Measurements from ENCODE around the gene IGSF22. TPM values are rescaled to one million over a fixed set of nuclear protein-coding genes. Genes with fewer than 3 reads are reported as not detected.

IGSF22 gene
- total and polyA plus RNA-seq, 2 of the 8 experiments (the other 6 are each of a cell fraction or from before 2014, with no cell fraction given): 0.14 TPM; not detected in 1

DNA sequence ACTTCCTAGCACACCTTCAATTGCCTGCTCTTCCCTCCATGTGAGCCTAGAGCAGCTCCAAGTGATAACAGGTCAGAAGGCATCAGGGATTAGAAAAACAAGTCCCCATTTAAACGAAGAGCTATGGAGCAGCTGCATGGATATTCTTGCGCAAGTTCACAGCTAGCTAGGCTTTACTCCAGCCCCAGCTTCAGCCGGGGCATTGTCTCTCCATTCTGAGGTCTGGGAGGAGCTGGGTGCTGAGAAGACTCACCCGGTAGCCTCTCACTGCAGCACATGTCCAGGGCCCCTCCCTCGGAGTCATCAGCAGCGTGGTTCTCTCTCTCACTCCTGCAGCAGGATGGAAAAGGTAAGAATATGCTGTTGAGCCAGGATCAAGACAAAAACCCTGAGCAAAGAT is 39.6 kb upstream of the IGSF22 start:
- H3K9ac ChIP-seq (replicated peaks in 1 of 4; ENCODE audit: extremely low read depth in 1 of 4, low read depth in 3 of 4, low read length in 3 of 4): no peak overlapping the region
- no peak overlapping the region for H2BK15ac ChIP-seq (ENCODE audit: low read length)
- no peaks in the 10 kb centered on the region for H3K79me1 ChIP-seq (ENCODE audit: low read depth, low read length)
- no peak overlapping the region for H2BK5ac ChIP-seq (ENCODE audit: low read depth, low read length)
- H4K91ac ChIP-seq (replicated peaks; ENCODE audit: insufficient read length, low read length): no peak overlapping the region
- H3K23ac ChIP-seq (ENCODE audit: insufficient read length): no peak overlapping the region
- TF ChIP-seq SIX5 (IDR thresholded peaks at IDR 0.05; ENCODE audit: low read depth, low read length): no peak
- no peak for TF ChIP-seq RBBP5 (IDR thresholded peaks at IDR 0.05; ENCODE audit: borderline replicate concordance, low read depth, low read length)
- TF ChIP-seq SIN3A (conservative IDR thresholded peaks at IDR 0.05 in 1 of 2, IDR thresholded peaks at IDR 0.05 in 1 of 2; ENCODE audit: low read depth in 1 of 2, low read length in 2 of 2): no peak
- TF ChIP-seq, protein P1, sequence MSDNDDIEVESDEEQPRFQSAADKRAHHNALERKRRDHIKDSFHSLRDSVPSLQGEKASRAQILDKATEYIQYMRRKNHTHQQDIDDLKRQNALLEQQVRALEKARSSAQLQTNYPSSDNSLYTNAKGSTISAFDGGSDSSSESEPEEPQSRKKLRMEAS (IDR thresholded peaks at IDR 0.05): no peak
- TF ChIP-seq KDM5A (IDR thresholded peaks at IDR 0.05; ENCODE audit: low read length): no peak
- no peak for TF ChIP-seq SP4 (IDR thresholded peaks at IDR 0.05; ENCODE audit: low read length)
- no peak for TF ChIP-seq CBX5 (IDR thresholded peaks at IDR 0.05; ENCODE audit: low read depth, low read length)
- TF ChIP-seq TAF1 (IDR thresholded peaks at IDR 0.05; ENCODE audit: low read depth, low read length): no peak
- no peak for TF ChIP-seq PHF8 (conservative IDR thresholded peaks at IDR 0.05; ENCODE audit: low read depth, low read length)
- no peak for TF ChIP-seq CBX8 (IDR thresholded peaks at IDR 0.05; ENCODE audit: borderline replicate concordance, low read depth, low read length)
- no peak for TF ChIP-seq GTF2F1 (IDR thresholded peaks at IDR 0.05; ENCODE audit: borderline replicate concordance, low read depth, low read length)
- no peak for TF ChIP-seq SUZ12 (IDR thresholded peaks at IDR 0.05; ENCODE audit: low read length)
- TF ChIP-seq RXRA (IDR thresholded peaks at IDR 0.05; ENCODE audit: insufficient read depth, low read depth, low read length): no peak
- no peak overlapping the region for H3K4me2 ChIP-seq (ENCODE audit: insufficient read depth in 1 of 2, low read depth in 2 of 2, low read length in 2 of 2)
- FAIRE-seq: no peak
- peaks cover 0 to 3% (median under 1%) of the 10 kb centered on the region in 4 experiments; a peak in 2 of 7 replicates for H3K4me1 ChIP-seq (replicated peaks in 1 of 4; ENCODE audit: control insufficient read depth in 3 of 4, insufficient read depth in 4 of 4, low read length in 3 of 4)
- CTCF ChIA-PET (ENCODE audit: partially characterized antibody): interaction anchor here (0.9 to 13.9 kb wide), 15 partner anchors 10 to 225 kb away, joined by 3 to 244 read pairs (median 7); partner anchors contain the start of gene IGSF22
- H2AK5ac ChIP-seq (ENCODE audit: low read depth, low read length): 0 out of 2 replicates have a peak overlapping the region, but pooled peaks have one; percentile 25
- no peak overlapping the region for H2BK20ac ChIP-seq (ENCODE audit: low read length)
- H2BK12ac ChIP-seq (ENCODE audit: low read depth, low read length): no peak overlapping the region
- H2AFZ ChIP-seq (ENCODE audit: low read length): no peak overlapping the region
- H3K4me3 ChIP-seq (ENCODE audit: extremely low read depth in 1 of 4, insufficient read depth in 2 of 4, low read depth in 3 of 4, low read length in 4 of 4): no peak overlapping the region
- no peaks in the 10 kb centered on the region for H3K27me3 ChIP-seq (replicated peaks in 1 of 4; ENCODE audit: control insufficient read depth in 3 of 4, extremely low read depth in 1 of 4, insufficient read depth in 3 of 4, low read length in 3 of 4)
- no peaks in the 10 kb centered on the region for H3K79me2 ChIP-seq (ENCODE audit: control insufficient read depth in 1 of 2, insufficient read depth in 2 of 2, low read length in 2 of 2)
- 89% methylated on average over 6 of the region's 6 CpGs; no CpG with 5 or more reads in 1 of the 2 experiments for WGBS, 2 experiments (ENCODE audit: extremely low coverage in 1 of 2, insufficient coverage in 1 of 2, insufficient read length in 1 of 2, insufficient replicate concordance in 2 of 2, low coverage in 1 of 2, low lambda C conversion rate in 2 of 2, missing lambda C conversion rate in 1 of 2)
- no peaks in the 10 kb centered on the region for H4K20me1 ChIP-seq (replicated peaks in 1 of 2; ENCODE audit: control insufficient read depth in 1 of 2, insufficient read depth in 2 of 2, low read length in 2 of 2)
- no peak for DNase-seq (ENCODE audit: low read depth in 1 of 2, low spot score in 2 of 2)
- H3K23me2 ChIP-seq (ENCODE audit: low read depth, low read length): no peaks in the 10 kb centered on the region
- no peak overlapping the region for H3K14ac ChIP-seq (ENCODE audit: insufficient read length)
- H3K4ac ChIP-seq (replicated peaks; ENCODE audit: insufficient read length, low read depth, low read length): no peak overlapping the region
- no peaks in the 10 kb centered on the region for H3K9me3 ChIP-seq (ENCODE audit: insufficient read depth in 2 of 2, low read depth in 1 of 2, low read length in 1 of 2)
- POLR2A ChIA-PET (ENCODE audit: partially characterized antibody): no interaction called here
- no peak overlapping the region for H4K8ac ChIP-seq (ENCODE audit: extremely low read depth, insufficient read depth, low read length)
- no peak overlapping the region for H2BK120ac ChIP-seq (replicated peaks; ENCODE audit: low read depth, low read length)
- H4K5ac ChIP-seq (ENCODE audit: insufficient read length, low read depth, low read length): no peak overlapping the region
- H3K18ac ChIP-seq (ENCODE audit: extremely low read depth, low read length): no peak overlapping the region
- H3K56ac ChIP-seq (replicated peaks; ENCODE audit: insufficient read length, low read depth, low read length): no peak overlapping the region
- no peak overlapping the region for H3K27ac ChIP-seq (ENCODE audit: low read depth, low read length)
- no peaks in the 10 kb centered on the region for H3K36me3 ChIP-seq (ENCODE audit: control insufficient read depth in 2 of 4, insufficient read depth in 4 of 4, low read length in 3 of 4)
